Tibial nerve (tissue), 4 donors: ENCODE measurements around the gene NCKAP1. TPM values are rescaled to one million over a fixed set of nuclear protein-coding genes. Genes with fewer than 3 reads are reported as not detected.

Source experiments
- DNase-seq, 2 donors: peaks; one replicate each; pipeline ENCODE4 v3.0.0-alpha.2; 2019; ENCODE audit warnings: low spot score in 2 of 2
- H3K27ac ChIP-seq, 4 donors: fragments of 200-600 bp; sonication (generic) in 3 of 4; one replicate each; pipeline ENCODE4 v1.5.1; 2017 to 2019; ENCODE audit warnings: mild to moderate bottlenecking in 1 of 4
- H3K27me3 ChIP-seq, 2 donors: fragments of 200-600 bp; sonication (generic) in 1 of 2; one replicate each; pipeline versions ENCODE4 v1.5.1 to v1.6.0; 2017 to 2019
- H3K36me3 ChIP-seq, 3 donors: fragments of 200-600 bp; sonication (generic); one replicate each; pipeline ENCODE4 v1.5.1; 2018 to 2019
- H3K4me1 ChIP-seq, 4 donors: fragments of 200-600 bp; sonication (generic) in 3 of 4; one replicate each; pipeline ENCODE4 v1.5.1; 2017 to 2019
- H3K4me3 ChIP-seq, 4 donors: fragments of 200-600 bp; sonication (generic) in 3 of 4; one replicate each; pipeline ENCODE4 v1.5.1; 2017 to 2019; ENCODE audit warnings: mild to moderate bottlenecking in 1 of 4, moderate library complexity in 1 of 4
- H3K9me3 ChIP-seq, 4 donors: fragments of 200-600 bp; sonication (generic) in 3 of 4; one replicate each; pipeline ENCODE4 v1.5.1; 2017 to 2019
- CTCF ChIP-seq, 5 experiments: fragments of 200-600 bp in 3 of 5; fragments of 450-650 bp in 2 of 5; sonication (generic) in 3 of 5; IDR thresholded peaks; one replicate each; pipeline ENCODE4 v1.5.1; 2016 to 2019; ENCODE audit warnings: antibody characterized with exemption in 5 of 5, mild to moderate bottlenecking in 3 of 5, moderate library complexity in 2 of 5
- EP300 ChIP-seq, 2 donors: sonication (generic); formaldehyde crosslinking; IDR thresholded peaks; one replicate each; pipeline ENCODE4 v1.6.1; 2017; ENCODE audit warnings: antibody characterized with exemption in 2 of 2, mild to moderate bottlenecking in 1 of 2
- POLR2A ChIP-seq, 2 donors: fragments of 450-650 bp; IDR thresholded peaks; one replicate each; pipeline ENCODE4 v1.6.1; 2017; ENCODE audit warnings: antibody characterized with exemption in 2 of 2, mild to moderate bottlenecking in 2 of 2, moderate library complexity in 2 of 2
- WGBS, 2 donors: methylation state at CpG; one replicate each; pipeline ENCODE4 v1.1.5; 2018; 5-methylcytosine and 5-hydroxymethylcytosine counted together
- total RNA-seq, 4 donors: library from RNA; depleted of rRNA; stranded (reverse); fragments of >200 nt; gene quantifications; one replicate each; pipeline ENCODE4 v1.1.0, GENCODE V29; 2016

The NCKAP1 gene
- total RNA-seq, 4 donors from 2014 or later: 80.6 to 114 (median 85.6) TPM

GRCh38 chr2:182920089-182920488 is 118.2 kb downstream of the NCKAP1 start:
- 93 to 98% methylated on average over 7 of the region's 7 CpGs for WGBS, 2 donors
- Histone ChIP-seq H3K4me3 (no peak overlapping the region), H3K27ac (no peak overlapping the region), H3K36me3 (peaks cover 0 to 61% (median 0%) of the 10 kb centered on the region in 3 donors), H3K4me1 (peaks cover 0 to 9% (median 0%) of the 10 kb centered on the region in 4 donors), H3K9me3 (no peaks in the 10 kb centered on the region), H3K27me3 (no peaks in the 10 kb centered on the region)
- DNase-seq: no peak
- TF ChIP-seq EP300 (IDR thresholded peaks at IDR 0.05): no peak
- TF ChIP-seq CTCF (IDR thresholded peaks at IDR 0.05): no peak
- no peak for TF ChIP-seq POLR2A (IDR thresholded peaks at IDR 0.05)

GRCh38 chr2:182918961-182919652 is 119.2 kb downstream of the NCKAP1 start:
- no peak overlapping the region for H3K4me3 ChIP-seq
- WGBS, 2 donors: 50 to 55% methylated on average over 1 of the region's 1 CpG
- peaks cover 0 to 5% (median 0%) of the 10 kb centered on the region in 4 donors for H3K4me1 ChIP-seq

GRCh38 chr2:182917924-182918323 is 120.3 kb downstream of the NCKAP1 start:
- H3K27me3 ChIP-seq: no peaks in the 10 kb centered on the region
- TF ChIP-seq EP300 (IDR thresholded peaks at IDR 0.05) (no peak), POLR2A (IDR thresholded peaks at IDR 0.05) (no peak)
- peaks cover 0 to 74% (median 0%) of the 10 kb centered on the region in 3 donors for H3K36me3 ChIP-seq
- no peaks in the 10 kb centered on the region for H3K9me3 ChIP-seq
- no peak for DNase-seq
- H3K4me1 ChIP-seq: no peaks in the 10 kb centered on the region
- H3K27ac ChIP-seq: no peak overlapping the region
- H3K4me3 ChIP-seq: no peak overlapping the region

More at GRCh38 chr2:182918961-182919652, 119.2 kb downstream of the NCKAP1 start:
- Histone ChIP-seq H3K36me3 (peaks cover 0 to 70% (median 0%) of the 10 kb centered on the region in 3 donors), H3K27ac (no peak overlapping the region), H3K9me3 (no peaks in the 10 kb centered on the region), H3K27me3 (no peaks in the 10 kb centered on the region)
- TF ChIP-seq POLR2A (IDR thresholded peaks at IDR 0.05) (no peak), EP300 (IDR thresholded peaks at IDR 0.05) (no peak), CTCF (IDR thresholded peaks at IDR 0.05) (no peak)
- no peak for DNase-seq

GRCh38 chr2:182916417-182916816 is 121.8 kb downstream of the NCKAP1 start:
- no peak for DNase-seq
- H3K4me1 ChIP-seq: no peaks in the 10 kb centered on the region
- no peaks in the 10 kb centered on the region for H3K27me3 ChIP-seq
- no peaks in the 10 kb centered on the region for H3K9me3 ChIP-seq
- no peak overlapping the region for H3K4me3 ChIP-seq
- no peak for TF ChIP-seq EP300 (IDR thresholded peaks at IDR 0.05)
- TF ChIP-seq CTCF (IDR thresholded peaks at IDR 0.05): no peak
- H3K36me3 ChIP-seq: peaks cover 0 to 66% (median 0%) of the 10 kb centered on the region in 3 donors
- WGBS, 2 donors: 95 to 99% methylated on average over 2 of the region's 2 CpGs
- H3K27ac ChIP-seq: no peak overlapping the region

- Histone ChIP-seq H3K27me3 (no peaks in the 10 kb centered on the region), H3K36me3 (peaks cover 0 to 68% (median 0%) of the 10 kb centered on the region in 3 donors), H3K4me1 (no peaks in the 10 kb centered on the region), H3K27ac (no peak overlapping the region), H3K9me3 (no peaks in the 10 kb centered on the region), H3K4me3 (no peak overlapping the region)
- whole genome bisulfite sequencing, 2 donors: 78 to 79% methylated on average over 6 of the region's 6 CpGs
- DNase-seq: no peak
- TF ChIP-seq POLR2A (IDR thresholded peaks at IDR 0.05) (no peak), CTCF (IDR thresholded peaks at IDR 0.05) (no peak), EP300 (IDR thresholded peaks at IDR 0.05) (no peak)
These were observed 122.6 kb downstream of the NCKAP1 start for GRCh38 chr2:182915369-182916326.
